Natural killer cell (primary cell): ENCODE data around the gene FBXO9. TPM values are rescaled to one million over a fixed set of nuclear protein-coding genes. Genes with fewer than 3 reads are reported as not detected.

Source experiments
- ATAC-seq, 3 donors: fragments of 150-1000 bp in 2 of 3; fragments of 200-7000 bp in 1 of 3; cut with Tn5 transposase; 1 replicate in 1 of 3; 2 replicates in 2 of 3; pipeline ENCODE4 v1.10.0; 2021; ENCODE audit warnings: mild to moderate bottlenecking in 2 of 3, moderate library complexity in 2 of 3
- DNase-seq, 2 donors: peaks; one replicate each; pipeline versions ENCODE4 v3.0.0 to v3.0.0-alpha.2; 2013 to 2021; ENCODE audit warnings: mixed read lengths in 1 of 2
- H3K27ac ChIP-seq: one replicate; pipeline ENCODE4 v1.5.1; 2013; ENCODE audit warnings: mild to moderate bottlenecking, low read length
- H3K27me3 ChIP-seq: one replicate; pipeline ENCODE4 v1.6.1; 2013; ENCODE audit warnings: low read length; ENCODE audit not compliant: control insufficient read depth, insufficient read depth
- H3K36me3 ChIP-seq: one replicate; pipeline ENCODE4 v1.6.1; 2013; ENCODE audit warnings: low read length; ENCODE audit not compliant: control insufficient read depth, insufficient read depth
- H3K4me1 ChIP-seq: one replicate; pipeline ENCODE4 v1.6.1; 2013; ENCODE audit warnings: low read length; ENCODE audit not compliant: control insufficient read depth, insufficient read depth
- H3K4me3 ChIP-seq: one replicate; pipeline ENCODE4 v1.5.1; 2013; ENCODE audit warnings: low read length
- H3K9me3 ChIP-seq: one replicate; pipeline ENCODE4 v1.6.1; 2013; ENCODE audit warnings: low read length; ENCODE audit not compliant: control insufficient read depth, insufficient read depth
- H3K27ac Mint-ChIP-seq, 2 donors: one replicate each; pipeline ENCODE4 v1.8.0; 2022; ENCODE audit warnings: mild to moderate bottlenecking in 2 of 2, mixed read lengths in 2 of 2, moderate library complexity in 1 of 2
- H3K27me3 Mint-ChIP-seq, 2 donors: one replicate each; pipeline ENCODE4 v1.8.0; 2022; ENCODE audit warnings: low read depth in 2 of 2, mixed read lengths in 2 of 2
- H3K36me3 Mint-ChIP-seq: one replicate; pipeline ENCODE4 v1.8.0; 2022; ENCODE audit warnings: mixed read lengths
- H3K4me1 Mint-ChIP-seq, 2 donors: one replicate each; pipeline ENCODE4 v1.8.0; 2022; ENCODE audit warnings: mixed read lengths in 2 of 2
- H3K4me3 Mint-ChIP-seq: one replicate; pipeline ENCODE4 v1.8.0; 2022; ENCODE audit warnings: mild to moderate bottlenecking, moderate library complexity, mixed read lengths
- H3K9me3 Mint-ChIP-seq, 2 donors: one replicate each; pipeline ENCODE4 v1.8.0; 2022; ENCODE audit warnings: mixed read lengths in 2 of 2
- CTCF ChIP-seq: fragments of 200-600 bp; IDR thresholded peaks from one replicate; pipeline ENCODE4 v1.8.0; 2022; ENCODE audit warnings: antibody characterized with exemption
- WGBS: methylation state at CpG from one replicate; pipeline ENCODE4 v1.1.7; 2013; ENCODE audit warnings: missing lambda C conversion rate; ENCODE audit not compliant: insufficient coverage; 5-methylcytosine and 5-hydroxymethylcytosine counted together
- intact Hi-C: fragments of 100-400 bp; cut with micrococcal nuclease; formaldehyde crosslinking; loops from one replicate; pipeline ENCODE4 v1.14.2; 2022
- total RNA-seq, 4 donors: library from RNA; stranded (reverse); fragments of 120-200 nt in 1 of 4; gene quantifications; one replicate each; pipeline versions ENCODE4 v1.2.3 to v1.2.4, GENCODE V29; 2013 to 2022

The FBXO9 gene
- total RNA-seq, 3 donors from 2014 or later (not counting 1 experiment from before 2014, with no cell fraction given): 82.4 to 96.6 (median 88.9) TPM

- H3K4me1 Mint-ChIP-seq: no peaks in the 10 kb centered on the region
- Histone ChIP-seq H3K27ac (no peak overlapping the region), H3K4me1 (no peaks in the 10 kb centered on the region), H3K36me3 (no peaks in the 10 kb centered on the region), H3K9me3 (no peaks in the 10 kb centered on the region), H3K27me3 (no peaks in the 10 kb centered on the region), H3K4me3 (no peak overlapping the region)
- H3K4me3 Mint-ChIP-seq: no peak overlapping the region
- H3K27ac Mint-ChIP-seq: no peak overlapping the region
- no peaks in the 10 kb centered on the region for H3K9me3 Mint-ChIP-seq
- H3K36me3 Mint-ChIP-seq: no peaks in the 10 kb centered on the region
- TF ChIP-seq CTCF: no peak
- DNase-seq (no peak), ATAC-seq (no peak)
- intact Hi-C loops: no loop called here
- WGBS: 96% methylated on average over 3 of the region's 3 CpGs
- peaks cover 3 to 18% of the 10 kb centered on the region in 2 donors for H3K27me3 Mint-ChIP-seq
Measured at GRCh38 chr6:53142810-53143209, 77.6 kb downstream of the FBXO9 start.

- Histone ChIP-seq H3K4me3 (no peak overlapping the region), H3K4me1 (no peaks in the 10 kb centered on the region), H3K9me3 (no peaks in the 10 kb centered on the region), H3K27ac (no peak overlapping the region), H3K36me3 (no peaks in the 10 kb centered on the region), H3K27me3 (no peaks in the 10 kb centered on the region)
- Mint-ChIP-seq H3K9me3 (no peaks in the 10 kb centered on the region), H3K4me3 (no peak overlapping the region), H3K27ac (no peak overlapping the region), H3K36me3 (no peaks in the 10 kb centered on the region), H3K4me1 (no peaks in the 10 kb centered on the region), H3K27me3 (peaks cover 3 to 18% of the 10 kb centered on the region in 2 donors)
- no peak for TF ChIP-seq CTCF
- intact Hi-C loops: no loop called here
- 69% methylated on average over 3 of the region's 3 CpGs for WGBS
- ATAC-seq (no peak), DNase-seq (no peak)
Measured at GRCh38 chr6:53143710-53144109, 78.5 kb downstream of the FBXO9 start.

GRCh38 chr6:53144802-53145201 is 79.6 kb downstream of the FBXO9 start:
- no peak overlapping the region for H3K4me3 Mint-ChIP-seq
- peaks cover 5 to 21% of the 10 kb centered on the region in 2 donors for H3K27me3 Mint-ChIP-seq
- H3K9me3 Mint-ChIP-seq: no peaks in the 10 kb centered on the region
- H3K36me3 Mint-ChIP-seq: no peaks in the 10 kb centered on the region
- WGBS: 100% methylated on average over 1 of the region's 2 CpGs
- no peaks in the 10 kb centered on the region for H3K4me1 Mint-ChIP-seq
- Histone ChIP-seq H3K27ac (no peak overlapping the region), H3K36me3 (no peaks in the 10 kb centered on the region), H3K9me3 (no peaks in the 10 kb centered on the region), H3K4me3 (no peak overlapping the region), H3K27me3 (no peaks in the 10 kb centered on the region), H3K4me1 (no peaks in the 10 kb centered on the region)
- ATAC-seq (no peak), DNase-seq (no peak)
- TF ChIP-seq CTCF: no peak
- H3K27ac Mint-ChIP-seq: no peak overlapping the region
- intact Hi-C loops: no loop called here

- Histone ChIP-seq H3K36me3 (no peaks in the 10 kb centered on the region), H3K27ac (no peak within 1 kb of the TSS), H3K4me1 (no peaks in the 10 kb centered on the region), H3K27me3 (no peaks in the 10 kb centered on the region), H3K4me3 (no peak within 1 kb of the TSS), H3K9me3 (no peaks in the 10 kb centered on the region)
- DNase-seq (no peak), ATAC-seq (no peak)
- WGBS: 91% methylated on average over 5 of the region's 5 CpGs
- no peaks in the 10 kb centered on the region for H3K36me3 Mint-ChIP-seq
- no peaks in the 10 kb centered on the region for H3K4me1 Mint-ChIP-seq
- no peak within 1 kb of the TSS for H3K27ac Mint-ChIP-seq
- no peaks in the 10 kb centered on the region for H3K9me3 Mint-ChIP-seq
- intact Hi-C loops: no loop called here
- H3K4me3 Mint-ChIP-seq: no peak within 1 kb of the TSS
- TF ChIP-seq CTCF: no peak
- H3K27me3 Mint-ChIP-seq: peaks cover 2 to 15% of the 10 kb centered on the region in 2 donors
Measured at GRCh38 chr6:53148684-53149083, 83.5 kb downstream of the FBXO9 start, which contains the start of gene GCM1. TSS of gene GCM1 (minus strand) at chr6:53148841. CDS start at chr6:53145632, 3,209 bp downstream.
